Measurements from ENCODE around the gene DDX42. TPM values are rescaled to one million over a fixed set of nuclear protein-coding genes. Genes with fewer than 3 reads are reported as not detected.

DDX42 gene
- total and polyA plus RNA-seq, 2 of the 13 experiments (the other 11 are each of a cell fraction or from before 2014, with no cell fraction given), result 87.2 to 92.9 TPM

DNA sequence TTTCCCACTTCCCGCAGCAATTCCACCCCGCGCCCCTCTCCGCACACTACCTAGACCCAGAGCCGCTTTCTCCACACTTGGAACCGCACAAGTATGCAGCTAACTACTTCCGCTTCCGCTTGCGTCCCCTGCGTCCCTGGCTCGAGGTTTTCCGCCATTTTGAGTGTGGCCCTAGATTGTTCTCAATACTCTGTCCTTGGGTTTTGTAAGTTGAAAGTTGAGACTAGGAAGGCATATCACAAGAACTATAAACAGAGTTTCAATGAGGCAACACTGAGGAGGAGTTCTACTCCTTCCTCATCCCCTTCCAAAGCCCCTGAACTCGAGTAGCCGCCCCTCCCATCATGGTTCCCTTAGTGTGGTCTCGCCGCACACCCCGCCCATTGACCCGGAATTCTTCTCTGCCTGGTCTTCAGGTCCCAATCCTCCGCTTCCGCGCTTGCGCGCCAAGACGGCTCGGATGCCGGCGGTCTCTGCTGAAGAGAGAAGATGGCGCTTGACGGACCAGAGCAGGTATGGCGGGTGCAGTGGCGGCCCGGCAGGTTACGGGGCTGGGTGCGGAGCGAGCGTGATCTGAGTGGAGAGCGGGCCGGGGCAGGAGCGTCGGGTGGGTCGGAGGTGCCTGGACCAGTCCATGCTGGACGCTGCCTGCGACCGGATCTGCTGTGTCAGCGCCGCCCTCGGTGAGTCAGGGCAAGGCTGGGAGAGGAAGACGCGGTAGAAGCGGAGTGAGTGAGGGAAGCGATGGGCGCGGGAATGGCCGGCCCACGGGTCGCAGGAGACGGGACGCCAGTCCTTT lies 53.2 kb downstream of the DDX42 start, which contains the start of the genes FTSJ3 and PSMC5 (continued):
- TF ChIP-seq, protein P1, sequence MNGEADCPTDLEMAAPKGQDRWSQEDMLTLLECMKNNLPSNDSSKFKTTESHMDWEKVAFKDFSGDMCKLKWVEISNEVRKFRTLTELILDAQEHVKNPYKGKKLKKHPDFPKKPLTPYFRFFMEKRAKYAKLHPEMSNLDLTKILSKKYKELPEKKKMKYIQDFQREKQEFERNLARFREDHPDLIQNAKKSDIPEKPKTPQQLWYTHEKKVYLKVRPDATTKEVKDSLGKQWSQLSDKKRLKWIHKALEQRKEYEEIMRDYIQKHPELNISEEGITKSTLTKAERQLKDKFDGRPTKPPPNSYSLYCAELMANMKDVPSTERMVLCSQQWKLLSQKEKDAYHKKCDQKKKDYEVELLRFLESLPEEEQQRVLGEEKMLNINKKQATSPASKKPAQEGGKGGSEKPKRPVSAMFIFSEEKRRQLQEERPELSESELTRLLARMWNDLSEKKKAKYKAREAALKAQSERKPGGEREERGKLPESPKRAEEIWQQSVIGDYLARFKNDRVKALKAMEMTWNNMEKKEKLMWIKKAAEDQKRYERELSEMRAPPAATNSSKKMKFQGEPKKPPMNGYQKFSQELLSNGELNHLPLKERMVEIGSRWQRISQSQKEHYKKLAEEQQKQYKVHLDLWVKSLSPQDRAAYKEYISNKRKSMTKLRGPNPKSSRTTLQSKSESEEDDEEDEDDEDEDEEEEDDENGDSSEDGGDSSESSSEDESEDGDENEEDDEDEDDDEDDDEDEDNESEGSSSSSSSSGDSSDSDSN (CRISPR knock-in tag; IDR thresholded peaks at IDR 0.05), result peak; percentile 95
- TF ChIP-seq ZNF33B (CRISPR knock-in tag; IDR thresholded peaks at IDR 0.05) (peak; percentile 26; the same call in 1 of the 2 replicates), ZNF20 (CRISPR knock-in tag; IDR thresholded peaks at IDR 0.05) (no peak), GPN1 (CRISPR knock-in tag; IDR thresholded peaks at IDR 0.05; ENCODE audit: borderline replicate concordance) (no peak), ARID4A (CRISPR knock-in tag; IDR thresholded peaks at IDR 0.05; ENCODE audit: borderline replicate concordance) (peak; percentile 98), MBD4 (IDR thresholded peaks at IDR 0.05; ENCODE audit: borderline replicate concordance, low read length) (no peak), KLF9 (CRISPR knock-in tag; IDR thresholded peaks at IDR 0.05; ENCODE audit: low read depth) (0 out of 2 replicates have a peak, but pooled peaks have one; percentile 62), RERE (CRISPR knock-in tag; IDR thresholded peaks at IDR 0.05; ENCODE audit: low read depth) (no peak), GTF3A (CRISPR knock-in tag; conservative IDR thresholded peaks at IDR 0.05) (peak; percentile 93), ZZZ3 (CRISPR knock-in tag; IDR thresholded peaks at IDR 0.05; ENCODE audit: borderline replicate concordance) (peak; percentile 79), ZNF564 (CRISPR knock-in tag; IDR thresholded peaks at IDR 0.05) (peak; percentile 33; the same call in 1 of the 2 replicates), ZNF766 (CRISPR knock-in tag; IDR thresholded peaks at IDR 0.05; ENCODE audit: borderline replicate concordance) (peak; percentile 69; the same call in 1 of the 2 replicates), SIN3B (IDR thresholded peaks at IDR 0.05; ENCODE audit: low read length) (peak; percentile 52), KLF15 (CRISPR knock-in tag; IDR thresholded peaks at IDR 0.05; ENCODE audit: borderline replicate concordance) (no peak; the same call in 1 of the 2 replicates)
- TF ChIP-seq, protein P2, sequence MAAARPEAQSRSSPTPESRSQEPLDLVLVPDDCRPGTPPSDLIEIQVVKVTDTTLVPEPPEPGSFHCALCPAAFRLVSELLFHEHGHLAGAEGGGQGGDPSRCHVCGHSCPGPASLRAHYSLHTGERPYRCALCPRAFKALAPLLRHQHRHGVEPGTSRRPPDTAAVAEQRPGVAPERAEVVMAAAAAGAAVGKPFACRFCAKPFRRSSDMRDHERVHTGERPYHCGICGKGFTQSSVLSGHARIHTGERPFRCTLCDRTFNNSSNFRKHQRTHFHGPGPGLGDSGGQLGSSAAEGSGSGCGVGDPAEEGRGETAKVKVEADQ (CRISPR knock-in tag; IDR thresholded peaks at IDR 0.05; ENCODE audit: borderline replicate concordance), result peak; percentile 87
